Activated CD8-positive, alpha-beta memory T cell treated with anti-CD3 and anti-CD28 coated beads for 1 hour (primary cell): ENCODE data around the gene ABCB1.

Source experiments
- DNase-seq, 2 donors: peaks; one replicate each; pipeline ENCODE4 v3.0.0-alpha.2; 2020; ENCODE audit warnings: low read depth in 1 of 2; ENCODE audit errors: extremely low read depth in 1 of 2

ABCB1 gene

GRCh38 chr7:87600130-87601124 lies at the start of gene ABCB1:
Gene ABCB1, minus strand, starts transcription at chr7:87600884. Its CDS starts 700 bp downstream, at chr7:87600184.
- DNase-seq: peak in 1 of 2 donors; percentile 3

- no peak for DNase-seq
Measured at GRCh38 chr7:87648316-87648715, 47.6 kb upstream of the ABCB1 start.

- DNase-seq: no peak
Measured at GRCh38 chr7:87645446-87645845, 44.8 kb upstream of the ABCB1 start.

GRCh38 chr7:87635921-87636320 lies 35.2 kb upstream of the ABCB1 start:
- no peak for DNase-seq

- no peak for DNase-seq
Measured at GRCh38 chr7:87628780-87629569, 28.3 kb upstream of the ABCB1 start.

- DNase-seq: no peak
Measured at GRCh38 chr7:87627634-87627994, 26.9 kb upstream of the ABCB1 start.

- DNase-seq: no peak
Measured at GRCh38 chr7:87625101-87625500, 24.4 kb upstream of the ABCB1 start.

GRCh38 chr7:87624628-87625027 lies 23.9 kb upstream of the ABCB1 start:
- DNase-seq: no peak

GRCh38 chr7:87615197-87615596 lies 14.5 kb upstream of the ABCB1 start:
- DNase-seq: no peak

GRCh38 chr7:87609916-87610315 lies 9.2 kb upstream of the ABCB1 start:
- DNase-seq: no peak

GRCh38 chr7:87608431-87608830 lies 7.7 kb upstream of the ABCB1 start:
- no peak for DNase-seq

GRCh38 chr7:87604264-87604663 lies 3.6 kb upstream of the ABCB1 start:
- no peak for DNase-seq

- peak in 1 of 2 donors; percentile 11 for DNase-seq
Measured at GRCh38 chr7:87599336-87599735, 1.3 kb downstream of the ABCB1 start.

GRCh38 chr7:87598234-87599009 lies 2.3 kb downstream of the ABCB1 start:
- no peak for DNase-seq

- DNase-seq: no peak
Measured at GRCh38 chr7:87596696-87597095, 4.0 kb downstream of the ABCB1 start.

GRCh38 chr7:87596136-87596535 lies 4.5 kb downstream of the ABCB1 start:
- DNase-seq: no peak

- no peak for DNase-seq
Measured at GRCh38 chr7:87592300-87592699, 8.4 kb downstream of the ABCB1 start.

- DNase-seq: no peak
Measured at GRCh38 chr7:87591211-87591610, 9.5 kb downstream of the ABCB1 start.

- no peak for DNase-seq
Measured at GRCh38 chr7:87590578-87590977, 10.1 kb downstream of the ABCB1 start.

- no peak for DNase-seq
Measured at GRCh38 chr7:87589631-87590030, 11.1 kb downstream of the ABCB1 start.

GRCh38 chr7:87581723-87582122 lies 19.0 kb downstream of the ABCB1 start:
- DNase-seq: no peak
